ENCODE data around the gene RPL15.

The RPL15 gene

GRCh38 chr3:23945913-23946687, 29.2 kb downstream of the RPL15 start:
- peak; percentile 96 for DNase-seq (ENCODE audit: low read depth)
- TF ChIP-seq, protein P1, sequence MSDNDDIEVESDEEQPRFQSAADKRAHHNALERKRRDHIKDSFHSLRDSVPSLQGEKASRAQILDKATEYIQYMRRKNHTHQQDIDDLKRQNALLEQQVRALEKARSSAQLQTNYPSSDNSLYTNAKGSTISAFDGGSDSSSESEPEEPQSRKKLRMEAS (IDR thresholded peaks at IDR 0.05; ENCODE audit: low read depth, low read length) = no peak
- peak; percentile 69 for TF ChIP-seq POLR2A (IDR thresholded peaks at IDR 0.05; ENCODE audit: extremely low read depth, insufficient read length)
- H3K4me3 ChIP-seq (ENCODE audit: low read depth, low read length) = peak overlapping the region; percentile 79

DNA sequence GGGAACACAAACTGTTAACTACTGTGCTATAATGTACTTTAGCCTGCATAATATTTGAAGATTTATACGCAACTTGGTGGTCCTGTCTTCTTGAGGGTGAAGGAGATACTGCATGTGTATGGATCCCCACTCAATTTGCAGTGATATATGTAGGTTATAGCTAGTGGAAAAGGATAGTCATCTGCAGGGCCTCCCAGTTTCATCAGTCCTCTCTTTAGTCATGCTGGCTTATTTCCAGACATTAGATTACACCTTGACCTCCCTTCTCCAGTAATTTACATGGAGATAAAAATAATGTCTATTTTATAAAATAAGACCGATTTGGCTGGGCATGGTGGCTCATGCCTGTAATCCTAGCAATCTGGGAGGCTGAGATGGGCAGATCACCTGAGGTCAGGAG, 31.8 kb downstream of the RPL15 start:
- TF ChIP-seq, protein P1 (IDR thresholded peaks at IDR 0.05; ENCODE audit: low read depth, low read length) = no peak
- TF ChIP-seq, protein P2, sequence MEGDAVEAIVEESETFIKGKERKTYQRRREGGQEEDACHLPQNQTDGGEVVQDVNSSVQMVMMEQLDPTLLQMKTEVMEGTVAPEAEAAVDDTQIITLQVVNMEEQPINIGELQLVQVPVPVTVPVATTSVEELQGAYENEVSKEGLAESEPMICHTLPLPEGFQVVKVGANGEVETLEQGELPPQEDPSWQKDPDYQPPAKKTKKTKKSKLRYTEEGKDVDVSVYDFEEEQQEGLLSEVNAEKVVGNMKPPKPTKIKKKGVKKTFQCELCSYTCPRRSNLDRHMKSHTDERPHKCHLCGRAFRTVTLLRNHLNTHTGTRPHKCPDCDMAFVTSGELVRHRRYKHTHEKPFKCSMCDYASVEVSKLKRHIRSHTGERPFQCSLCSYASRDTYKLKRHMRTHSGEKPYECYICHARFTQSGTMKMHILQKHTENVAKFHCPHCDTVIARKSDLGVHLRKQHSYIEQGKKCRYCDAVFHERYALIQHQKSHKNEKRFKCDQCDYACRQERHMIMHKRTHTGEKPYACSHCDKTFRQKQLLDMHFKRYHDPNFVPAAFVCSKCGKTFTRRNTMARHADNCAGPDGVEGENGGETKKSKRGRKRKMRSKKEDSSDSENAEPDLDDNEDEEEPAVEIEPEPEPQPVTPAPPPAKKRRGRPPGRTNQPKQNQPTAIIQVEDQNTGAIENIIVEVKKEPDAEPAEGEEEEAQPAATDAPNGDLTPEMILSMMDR (IDR thresholded peaks at IDR 0.05; ENCODE audit: low read depth, low read length) = no peak
- TF ChIP-seq POLR2A (IDR thresholded peaks at IDR 0.05; ENCODE audit: extremely low read depth, insufficient read length) (no peak), MYC (IDR thresholded peaks at IDR 0.05; ENCODE audit: low read depth, low read length) (no peak)
- DNase-seq (ENCODE audit: low read depth) = no peak
- H3K4me3 ChIP-seq (ENCODE audit: low read depth, low read length) = no peak overlapping the region

GRCh38 chr3:23949784-23950183, 32.9 kb downstream of the RPL15 start:
- H3K4me3 ChIP-seq (ENCODE audit: low read depth, low read length) = no peak overlapping the region
- DNase-seq (ENCODE audit: low read depth) = no peak
- TF ChIP-seq, protein P1 (IDR thresholded peaks at IDR 0.05; ENCODE audit: low read depth, low read length) = no peak
- TF ChIP-seq, protein P2 (IDR thresholded peaks at IDR 0.05; ENCODE audit: low read depth, low read length) = no peak
- TF ChIP-seq MYC (IDR thresholded peaks at IDR 0.05; ENCODE audit: low read depth, low read length) (no peak), POLR2A (IDR thresholded peaks at IDR 0.05; ENCODE audit: extremely low read depth, insufficient read length) (no peak)

- H3K4me3 ChIP-seq (ENCODE audit: low read depth, low read length) = no peak overlapping the region
- no peak for DNase-seq (ENCODE audit: low read depth)
- TF ChIP-seq, protein P2 (IDR thresholded peaks at IDR 0.05; ENCODE audit: low read depth, low read length) = no peak
- TF ChIP-seq, protein P1 (IDR thresholded peaks at IDR 0.05; ENCODE audit: low read depth, low read length) = no peak
- TF ChIP-seq MYC (IDR thresholded peaks at IDR 0.05; ENCODE audit: low read depth, low read length) = no peak
- TF ChIP-seq POLR2A (IDR thresholded peaks at IDR 0.05; ENCODE audit: extremely low read depth, insufficient read length) = no peak
Measured at GRCh38 chr3:23950293-23950692, 33.4 kb downstream of the RPL15 start.

DNA sequence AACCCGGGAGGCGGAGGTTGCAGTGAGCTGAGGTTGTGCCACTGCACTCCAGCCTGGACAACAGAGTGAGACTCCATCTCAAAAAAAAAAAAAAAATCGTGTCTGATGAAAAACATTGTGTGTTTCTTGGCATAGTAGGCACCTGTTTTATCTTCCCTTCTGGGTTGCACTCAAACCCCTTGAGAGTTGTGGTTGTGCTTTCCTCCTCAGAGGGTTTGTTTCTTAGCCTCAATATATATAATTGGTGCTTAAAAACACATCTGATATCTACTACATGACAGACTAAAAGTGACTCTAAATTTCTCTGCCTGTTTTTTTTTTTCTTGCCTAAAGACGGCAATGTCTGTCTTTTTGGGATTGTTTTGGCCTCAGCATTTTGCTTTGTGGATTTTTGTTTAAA, 35.7 kb downstream of the RPL15 start:
- peak; percentile 44 for DNase-seq (ENCODE audit: low read depth)
- TF ChIP-seq, protein P1 (IDR thresholded peaks at IDR 0.05; ENCODE audit: low read depth, low read length) = no peak
- no peak for TF ChIP-seq MYC (IDR thresholded peaks at IDR 0.05; ENCODE audit: low read depth, low read length)
- no peak for TF ChIP-seq POLR2A (IDR thresholded peaks at IDR 0.05; ENCODE audit: extremely low read depth, insufficient read length)
- TF ChIP-seq, protein P2 (IDR thresholded peaks at IDR 0.05; ENCODE audit: low read depth, low read length) = no peak
- H3K4me3 ChIP-seq (ENCODE audit: low read depth, low read length) = no peak overlapping the region

- DNase-seq (ENCODE audit: low read depth) = no peak
- H3K4me3 ChIP-seq (ENCODE audit: low read depth, low read length) = no peak overlapping the region
- TF ChIP-seq POLR2A (IDR thresholded peaks at IDR 0.05; ENCODE audit: extremely low read depth, insufficient read length) (no peak), MYC (IDR thresholded peaks at IDR 0.05; ENCODE audit: low read depth, low read length) (no peak)
- TF ChIP-seq, protein P1 (IDR thresholded peaks at IDR 0.05; ENCODE audit: low read depth, low read length) = no peak
- TF ChIP-seq, protein P2 (IDR thresholded peaks at IDR 0.05; ENCODE audit: low read depth, low read length) = no peak
Measured at GRCh38 chr3:23953523-23953922, 36.6 kb downstream of the RPL15 start.
